Activated CD4-positive, CD25-positive, alpha-beta regulatory T cell treated with anti-CD3 and anti-CD28 coated beads, Interleukin-2, amount 50 U/mL, for 16 hours (primary cell): ENCODE measurements around the gene APMAP.
A peak's percentile ranks its signal among the peaks of the same experiment; 100 is the strongest.

Source experiments
- DNase-seq: peaks from one replicate; pipeline ENCODE4 v3.0.0-alpha.2; 2020; ENCODE audit warnings: low read depth, low spot score

APMAP gene, protein sequence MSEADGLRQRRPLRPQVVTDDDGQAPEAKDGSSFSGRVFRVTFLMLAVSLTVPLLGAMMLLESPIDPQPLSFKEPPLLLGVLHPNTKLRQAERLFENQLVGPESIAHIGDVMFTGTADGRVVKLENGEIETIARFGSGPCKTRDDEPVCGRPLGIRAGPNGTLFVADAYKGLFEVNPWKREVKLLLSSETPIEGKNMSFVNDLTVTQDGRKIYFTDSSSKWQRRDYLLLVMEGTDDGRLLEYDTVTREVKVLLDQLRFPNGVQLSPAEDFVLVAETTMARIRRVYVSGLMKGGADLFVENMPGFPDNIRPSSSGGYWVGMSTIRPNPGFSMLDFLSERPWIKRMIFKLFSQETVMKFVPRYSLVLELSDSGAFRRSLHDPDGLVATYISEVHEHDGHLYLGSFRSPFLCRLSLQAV

DNA sequence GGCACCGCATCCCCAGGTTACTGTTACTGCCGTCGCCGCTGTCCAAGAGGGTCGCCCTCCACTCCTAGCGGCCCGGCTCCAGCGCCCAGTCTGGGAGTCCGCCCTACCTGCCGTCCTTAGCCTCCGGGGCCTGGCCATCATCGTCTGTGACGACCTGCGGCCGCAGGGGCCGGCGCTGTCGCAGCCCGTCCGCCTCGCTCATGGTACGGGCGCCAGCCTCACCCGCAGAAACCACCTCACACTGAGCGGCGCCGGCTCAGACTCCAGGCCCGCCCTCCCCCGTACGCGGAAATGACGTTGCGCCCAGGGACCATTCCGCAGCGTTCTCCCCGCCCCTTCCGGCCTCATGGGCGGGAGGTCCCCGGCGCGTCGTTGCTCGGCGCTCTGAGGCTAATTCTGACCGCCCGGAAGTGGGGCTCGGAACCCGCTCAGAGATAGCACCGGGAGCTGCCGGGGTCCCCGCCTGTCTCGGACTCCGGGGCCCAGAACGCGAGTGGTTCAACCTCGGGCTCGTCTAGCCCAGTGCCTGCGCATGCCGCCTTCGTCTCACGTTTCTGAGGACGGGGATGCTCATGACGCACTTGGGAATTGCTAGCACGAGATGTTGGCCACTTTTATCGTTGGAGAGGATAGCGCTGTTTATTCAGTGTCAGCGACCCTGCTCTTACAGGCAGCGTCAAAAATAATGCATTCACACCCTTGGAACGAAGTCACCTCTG is at the start of gene APMAP:
TSS of gene APMAP (minus strand) at position 265 of the 719 bp plus-strand sequence. CDS start at position 202, 63 bp downstream.
- peak; percentile 94 for DNase-seq

DNA sequence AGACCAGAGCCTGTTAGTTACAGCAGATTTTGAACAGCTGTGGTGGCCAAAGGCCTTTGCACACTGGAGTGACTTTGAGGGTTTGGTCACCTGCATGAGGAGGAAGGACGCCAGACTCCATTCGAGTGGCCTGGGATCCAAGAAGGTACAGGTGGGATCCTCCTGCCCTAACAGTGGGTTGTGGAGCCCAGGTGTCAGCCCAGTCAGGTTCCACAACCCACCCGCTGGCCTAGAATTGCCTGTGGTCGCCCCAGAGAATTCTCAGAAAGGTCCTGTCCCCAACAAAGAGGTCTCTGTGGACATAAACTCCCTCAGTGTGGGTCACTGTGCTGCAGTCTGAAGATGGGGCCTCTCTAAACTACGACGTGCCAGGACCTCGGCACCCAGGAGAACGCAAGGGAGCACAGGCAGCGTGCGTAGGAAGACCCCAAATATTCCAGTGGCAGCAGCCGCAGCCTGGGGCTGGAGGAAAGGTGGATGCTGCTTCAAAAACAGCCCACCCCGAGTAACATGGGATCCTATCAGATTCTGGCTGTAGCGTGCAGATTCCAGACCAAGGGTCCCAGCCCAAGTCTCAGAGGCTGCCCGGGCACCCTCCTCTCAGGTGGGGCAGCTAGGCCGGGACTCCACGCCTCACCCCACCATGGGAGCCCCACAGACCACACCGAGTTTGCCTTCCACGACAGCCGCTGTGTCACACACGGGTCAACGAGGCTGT is 49.4 kb upstream of the APMAP start:
- no peak for DNase-seq

DNA sequence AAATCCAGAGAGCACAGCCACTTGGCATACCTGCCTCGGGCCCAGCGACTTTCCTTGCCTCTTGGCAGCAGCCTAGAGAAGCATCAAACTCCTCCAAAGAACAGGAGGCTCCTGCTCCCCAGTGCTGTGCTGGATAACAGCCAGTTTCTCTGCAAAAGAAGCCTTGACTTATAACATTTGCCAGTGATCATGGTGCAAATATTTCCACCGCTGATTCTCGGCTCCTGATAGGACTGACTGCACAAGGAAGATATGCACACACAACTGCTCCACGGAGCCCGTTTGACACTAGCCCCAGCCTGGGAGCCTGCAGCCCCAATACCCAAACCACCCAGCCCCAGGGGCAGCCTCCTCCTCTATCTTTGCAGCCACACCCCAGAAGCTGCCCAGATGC is 47.9 kb upstream of the APMAP start:
- DNase-seq = no peak

DNA sequence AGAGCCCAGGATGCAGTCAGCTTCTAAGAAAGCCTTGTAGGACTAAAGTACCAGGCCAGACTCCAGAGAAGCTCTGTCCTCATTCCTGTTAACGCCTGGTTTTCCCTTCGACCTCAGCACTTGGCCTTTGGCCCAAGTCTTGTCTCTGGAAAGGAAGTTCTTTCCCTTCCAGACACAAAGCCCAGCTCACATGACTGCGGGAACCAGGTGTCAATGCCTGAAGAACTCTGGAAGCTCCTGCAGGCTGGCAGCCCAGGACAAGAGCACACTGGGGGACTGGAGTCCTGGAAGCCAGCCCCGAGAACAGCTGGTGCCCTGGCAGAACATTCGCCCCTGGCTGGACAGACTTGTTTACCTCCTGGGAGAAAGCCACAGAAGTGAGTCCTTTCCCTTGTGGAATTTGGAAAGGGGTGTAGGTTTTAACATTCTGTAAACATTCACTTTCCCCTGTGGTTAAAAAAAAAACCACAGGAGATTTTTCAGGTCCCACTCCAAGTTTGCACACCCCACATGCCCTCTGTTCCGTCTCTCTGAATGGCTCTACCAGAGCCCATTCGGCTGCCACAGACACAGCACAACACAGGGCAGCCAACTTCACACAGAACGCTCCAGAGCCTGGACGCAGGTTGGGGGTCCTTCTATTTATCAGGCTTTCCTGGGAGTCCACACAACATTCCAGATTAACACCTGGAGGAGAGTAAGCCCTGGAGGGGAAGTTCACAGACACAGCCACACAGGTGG is 47.3 kb upstream of the APMAP start:
- DNase-seq = no peak

DNA sequence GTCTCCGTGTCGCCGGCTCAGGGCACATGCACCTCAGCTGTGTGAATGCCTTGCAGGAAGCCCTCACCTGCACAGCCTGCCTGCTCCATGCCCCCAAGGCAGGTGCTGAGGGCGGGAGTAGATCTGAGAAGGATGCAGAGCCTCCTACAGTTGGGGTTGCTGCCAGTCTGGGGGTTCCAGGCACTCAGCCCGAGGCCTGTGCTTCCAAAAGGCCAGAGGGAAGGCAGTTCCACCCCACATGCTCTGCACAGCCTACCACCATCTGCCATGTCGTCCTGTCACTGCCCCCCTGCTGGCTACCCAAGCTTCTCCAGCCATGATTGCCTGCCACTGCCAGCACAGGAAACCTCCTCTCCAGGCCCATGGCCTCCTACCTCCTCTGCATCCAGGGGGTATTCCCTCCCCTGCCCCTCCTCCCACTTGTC is 46.1 kb upstream of the APMAP start:
- DNase-seq = no peak

DNA sequence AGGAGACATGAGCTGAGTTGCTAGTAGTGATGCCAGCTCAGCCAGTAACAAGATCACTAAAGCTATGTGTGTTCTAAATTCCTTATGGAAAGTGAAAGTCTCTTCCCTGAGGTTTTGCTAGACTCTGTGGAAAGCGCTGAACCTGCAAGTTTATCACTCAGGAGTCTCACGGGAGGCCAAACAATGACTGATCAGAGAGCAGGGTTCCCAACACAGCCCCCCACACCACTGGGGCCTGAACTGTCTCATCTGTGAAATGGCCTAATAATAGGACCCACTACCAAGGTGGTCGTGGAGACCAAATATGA is 45.5 kb upstream of the APMAP start:
- DNase-seq = no peak

DNA sequence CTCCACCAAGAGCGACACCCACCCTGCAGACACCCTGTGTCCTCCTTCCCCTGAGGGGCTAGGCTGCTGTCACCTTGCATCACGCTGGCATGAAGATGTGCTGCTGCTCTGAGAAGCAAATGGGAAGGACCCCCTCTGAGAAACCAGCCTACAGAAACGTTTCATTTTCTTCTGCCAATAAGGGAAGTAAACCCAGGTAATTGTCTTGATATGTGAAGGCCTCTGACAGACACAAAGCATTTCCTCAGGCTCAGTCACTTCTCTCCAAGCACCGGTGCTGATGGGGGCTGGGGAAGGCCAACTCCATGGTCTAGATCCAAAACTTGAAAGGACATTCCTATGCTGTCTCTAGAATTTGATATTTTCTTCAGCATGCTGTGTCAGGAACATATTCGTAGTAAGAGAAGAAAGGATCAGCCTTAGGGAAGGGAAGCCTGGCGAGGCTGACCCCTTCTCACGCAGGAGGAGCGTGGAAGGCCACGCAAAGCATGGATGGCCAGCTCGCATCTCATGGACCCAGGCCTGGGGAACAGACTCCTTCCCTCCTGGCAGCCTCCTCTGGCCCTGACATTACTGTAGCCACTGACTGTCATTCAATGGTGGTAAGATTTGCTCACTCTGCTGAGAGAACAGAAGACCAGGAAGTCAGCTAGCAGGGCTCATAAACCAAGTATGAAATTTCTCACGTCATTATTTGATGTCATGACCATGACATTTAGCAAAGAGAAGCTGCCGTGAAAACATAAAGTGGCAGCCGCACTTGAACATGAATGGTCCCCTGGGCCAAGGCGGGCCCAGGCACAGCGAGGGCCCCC is 44.9 kb upstream of the APMAP start:
- DNase-seq = no peak

DNA sequence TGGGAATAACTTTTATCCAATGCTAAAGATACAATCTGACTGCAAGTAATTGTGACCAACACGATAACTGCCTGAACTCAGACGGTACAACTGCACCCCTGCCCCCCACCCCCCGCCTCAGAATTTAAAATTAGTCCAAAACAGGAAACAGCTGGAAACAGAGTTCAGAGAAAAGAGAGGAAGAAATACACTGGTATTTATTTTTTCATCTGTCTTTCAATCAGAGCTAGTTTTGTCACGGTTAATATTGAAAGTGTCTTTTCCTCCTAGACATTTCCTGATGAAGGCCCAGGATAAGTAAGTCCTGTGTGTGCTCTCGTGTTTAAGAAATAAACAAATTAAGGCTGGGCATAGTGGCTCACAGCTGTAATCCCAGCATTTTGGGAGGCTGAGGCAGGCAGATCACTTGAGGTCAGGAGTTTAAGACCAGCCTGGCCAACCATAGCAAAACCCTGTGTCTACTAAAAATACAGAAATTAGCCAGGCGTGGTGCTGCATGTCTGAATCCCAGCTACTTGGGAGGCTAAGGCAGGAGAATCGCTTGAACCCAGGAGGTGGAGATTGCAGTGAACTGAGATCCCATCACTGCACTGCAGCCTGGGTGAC is 43.9 kb upstream of the APMAP start:
- no peak for DNase-seq

DNA sequence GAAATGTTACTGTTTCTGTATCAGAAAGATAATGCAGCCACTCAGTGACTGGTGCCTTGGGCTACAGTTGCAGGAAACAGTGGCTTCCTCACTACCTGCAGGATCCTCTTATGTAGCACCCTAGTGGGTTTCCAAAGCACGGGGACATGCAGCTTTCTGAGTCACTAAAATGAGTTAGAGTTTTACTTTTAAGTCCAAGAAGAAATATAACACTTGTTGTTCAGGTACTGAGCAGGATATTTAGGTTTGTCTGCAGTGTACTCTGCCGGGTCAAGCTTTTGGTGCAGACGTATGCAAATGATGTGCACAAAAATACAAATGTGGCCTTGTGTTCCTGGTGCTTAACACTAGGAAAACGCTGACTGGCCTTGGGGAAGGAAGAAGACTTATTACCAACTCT is 43.4 kb upstream of the APMAP start:
- no peak for DNase-seq

DNA sequence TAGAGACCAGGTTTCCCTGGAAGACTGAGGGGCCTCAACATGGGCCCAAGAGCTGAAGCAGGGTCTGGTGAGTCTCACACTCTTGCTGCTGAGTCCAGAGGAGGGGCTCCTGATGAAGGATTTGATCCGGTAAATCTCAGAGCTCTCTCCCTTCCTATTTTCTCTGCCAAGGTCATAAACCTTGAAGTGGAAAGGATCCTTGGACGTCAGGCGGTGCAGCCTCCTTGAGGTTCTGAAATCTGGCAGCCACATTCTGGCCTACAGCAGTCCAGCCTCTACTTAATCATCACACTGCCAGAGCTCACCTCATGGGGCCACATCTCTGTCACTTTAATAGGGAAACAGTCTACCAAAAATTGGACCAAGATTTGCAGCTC is 41.4 kb upstream of the APMAP start:
- DNase-seq = no peak

DNA sequence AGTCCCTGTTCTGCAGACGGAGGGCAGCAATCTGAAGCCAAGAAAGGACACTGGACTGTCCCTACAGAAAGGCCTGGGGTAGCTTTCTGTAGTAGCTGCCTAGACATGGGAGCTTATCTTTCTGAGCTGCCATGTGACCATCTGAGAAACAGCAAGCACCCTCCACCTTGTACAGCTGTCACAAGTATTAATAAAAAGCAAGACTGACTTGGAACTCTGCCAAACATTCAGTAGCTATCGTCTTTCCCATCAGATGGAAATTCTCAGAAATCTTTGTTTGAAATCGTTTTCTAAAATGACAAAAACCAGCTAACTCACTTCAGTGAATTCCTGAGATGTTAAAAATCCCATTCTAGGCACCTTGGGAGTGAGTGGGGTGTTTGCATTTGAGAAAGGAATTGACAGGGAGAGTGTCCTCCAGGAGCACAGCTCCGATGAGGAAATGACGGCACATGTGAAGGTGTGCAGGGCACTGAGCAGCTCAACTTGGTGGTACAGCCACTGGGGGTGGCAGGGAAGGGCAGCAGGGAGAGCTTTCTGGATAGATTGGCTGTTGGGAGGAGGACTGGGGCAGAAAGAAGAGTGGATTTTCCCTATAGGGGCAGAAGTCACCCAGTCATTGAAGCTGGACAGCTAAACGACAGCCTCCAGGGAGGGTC is 40.8 kb upstream of the APMAP start:
- no peak for DNase-seq

DNA sequence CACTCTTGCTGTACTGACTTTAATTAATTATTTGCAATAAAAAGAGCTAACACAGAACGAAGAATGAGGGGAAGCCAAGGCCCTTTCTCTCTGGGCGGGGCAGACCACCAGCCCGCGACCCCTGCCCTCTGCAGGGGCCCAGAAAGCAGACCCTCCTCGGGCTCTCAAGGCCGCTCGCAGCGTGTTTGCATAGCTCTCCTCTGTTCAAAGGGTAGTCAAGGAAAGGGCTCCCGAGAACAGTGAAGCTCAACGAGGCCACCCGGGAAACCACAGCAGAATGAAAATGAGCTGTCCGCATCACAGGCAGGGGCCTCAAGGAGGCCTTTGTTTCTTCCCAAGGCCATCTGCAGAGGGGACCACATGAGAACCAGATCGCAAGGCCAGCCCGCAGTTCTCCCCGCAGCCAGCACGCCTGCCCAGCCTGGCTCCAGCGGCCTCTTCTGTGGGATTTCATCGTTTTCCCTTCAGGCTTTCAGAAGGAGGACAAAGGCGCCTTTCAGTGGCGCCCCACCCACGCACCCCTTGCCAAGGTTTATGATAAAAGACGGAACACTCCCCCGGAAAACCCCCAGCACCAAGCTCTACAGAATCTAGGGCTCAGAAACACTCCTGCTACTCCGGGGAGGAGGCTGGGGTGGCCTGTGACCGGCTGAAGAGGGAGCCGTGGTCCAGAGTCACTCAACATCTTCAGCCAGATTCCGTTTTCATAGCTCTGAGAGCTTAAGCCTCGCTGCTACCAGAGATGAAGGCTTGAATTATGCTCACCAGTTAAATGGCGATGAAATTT is 40.1 kb upstream of the APMAP start:
- no peak for DNase-seq

DNA sequence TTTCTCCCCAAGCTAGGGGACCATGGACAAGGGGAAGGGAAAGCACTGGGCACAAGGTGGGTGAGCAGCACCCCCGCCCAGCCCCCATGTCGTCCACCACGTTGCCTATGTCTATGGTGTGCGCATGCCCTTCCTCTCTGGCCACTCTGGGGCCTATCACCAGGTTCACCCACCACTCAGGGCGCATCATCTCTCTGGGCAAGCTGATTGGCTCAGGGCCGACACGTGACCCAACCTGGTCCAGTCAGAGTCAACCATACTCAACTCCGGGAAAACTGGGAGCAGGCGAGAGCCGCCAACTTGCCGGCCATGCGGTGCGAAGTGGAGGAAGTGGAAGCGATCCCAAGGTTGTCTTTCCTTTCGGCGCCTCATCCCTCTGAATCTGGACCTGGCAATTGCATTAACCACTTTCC is 39.5 kb upstream of the APMAP start:
- DNase-seq = no peak

DNA sequence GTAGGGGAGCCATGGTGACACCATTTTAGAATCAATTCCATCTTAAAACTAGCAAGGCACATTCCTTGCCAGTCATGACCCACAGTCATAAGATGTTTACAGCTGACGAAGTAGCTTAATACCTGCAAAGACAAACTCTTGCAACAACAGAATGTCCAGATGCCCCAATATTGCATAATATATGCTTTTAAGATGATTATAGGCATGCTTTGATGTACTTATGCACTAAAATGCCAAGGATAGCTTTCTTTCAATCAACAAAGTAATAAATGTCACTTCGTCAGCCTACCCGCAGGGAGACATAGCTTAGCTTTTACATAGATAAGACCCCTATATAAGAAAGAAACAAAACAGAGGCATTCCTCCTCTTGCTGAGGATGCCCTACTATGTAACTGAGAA is 38.7 kb upstream of the APMAP start:
- no peak for DNase-seq

DNA sequence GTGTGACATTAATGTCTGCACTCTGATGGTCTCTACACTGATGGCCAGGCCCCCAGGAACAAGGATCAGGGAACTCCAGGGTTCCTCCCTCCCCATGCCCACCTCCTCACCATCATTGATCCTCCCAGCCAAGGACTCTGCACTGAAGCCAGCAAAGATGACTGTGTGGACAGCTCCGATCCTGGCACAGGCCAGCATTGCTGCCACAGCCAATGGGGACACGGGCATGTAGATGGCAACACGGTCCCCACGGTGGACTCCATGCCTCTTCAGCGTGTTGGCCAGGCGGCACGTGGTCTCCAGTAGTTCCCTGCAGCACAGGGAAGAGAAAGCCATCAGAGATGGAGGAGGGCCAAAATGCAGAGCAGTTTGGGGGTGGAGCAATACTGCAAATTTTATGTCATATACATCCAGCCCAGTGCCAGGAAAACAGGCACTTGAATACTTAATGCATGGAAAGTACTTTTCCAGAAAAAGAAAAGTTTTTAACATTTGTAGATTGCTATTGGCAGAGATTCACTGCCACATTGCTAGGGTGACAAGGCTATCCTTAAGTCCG is 38.2 kb upstream of the APMAP start:
- DNase-seq = no peak

DNA sequence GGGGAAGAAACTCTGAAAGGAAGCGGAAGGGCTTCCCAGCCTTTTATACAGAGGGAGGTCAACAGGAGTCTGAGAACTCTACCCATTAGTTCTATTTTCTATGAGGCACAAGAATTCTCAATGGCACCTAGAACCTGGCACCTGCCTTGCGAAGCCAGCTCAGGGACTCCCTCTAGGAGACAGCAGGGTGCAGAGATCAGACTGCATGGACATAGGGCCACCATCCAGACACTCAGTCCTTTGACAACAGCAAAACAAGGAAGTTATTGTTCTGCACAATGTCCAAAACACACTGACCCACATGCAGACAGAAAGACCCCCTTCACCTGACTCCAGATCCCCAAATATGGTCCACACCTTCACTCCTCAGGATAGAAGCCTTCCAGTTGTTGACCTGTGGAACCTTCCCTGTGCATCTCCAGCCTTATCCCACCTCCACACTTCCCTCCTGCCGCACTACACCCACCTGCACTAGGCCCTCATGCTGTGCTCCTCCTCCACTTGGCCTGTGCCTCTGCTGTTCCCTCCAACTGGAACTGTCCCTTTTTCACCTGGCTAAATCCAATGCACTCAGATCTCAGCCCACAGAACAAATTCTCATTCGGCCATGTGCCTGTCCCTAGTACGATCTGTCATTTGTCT is 37.6 kb upstream of the APMAP start:
- DNase-seq = no peak

DNA sequence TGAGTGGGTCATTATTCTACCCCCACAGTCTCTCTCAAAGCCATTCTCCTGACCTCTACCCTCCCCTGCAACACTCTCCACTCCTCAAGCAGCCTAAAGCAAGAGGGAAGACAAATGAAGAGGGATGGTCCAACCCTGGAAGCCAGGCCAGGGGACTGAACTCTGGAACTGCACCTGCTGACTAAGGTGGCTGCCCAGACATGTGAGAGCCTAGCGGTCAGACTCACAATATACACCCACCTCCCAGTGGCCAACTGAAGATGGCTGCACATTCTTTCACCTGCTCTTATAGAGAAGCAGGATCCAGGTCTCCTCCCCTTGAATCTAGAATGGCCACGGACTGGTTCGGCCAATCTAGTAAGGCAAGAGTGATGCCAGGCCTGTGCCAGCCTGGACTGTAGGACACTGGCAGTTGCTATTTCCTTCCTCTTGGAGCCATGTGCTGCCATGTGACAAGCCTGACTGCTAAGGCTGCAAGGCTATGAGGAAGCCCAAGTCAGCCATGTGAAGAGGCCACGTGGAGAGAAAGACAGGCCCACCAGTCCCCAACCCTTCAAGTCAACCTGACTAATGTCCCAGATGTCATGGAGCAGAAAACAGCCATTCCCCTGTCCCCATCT is 33.5 kb upstream of the APMAP start:
- no peak for DNase-seq
